GM13977 (cell line): Measurements from ENCODE around the gene CFAP126.
"Not testable (repeated sequence)": the region's sequence is repeated elsewhere in the genome, so short reads cannot be mapped to it uniquely, and the experiment has no call there.

Experiments
- DNase-seq: peaks from one replicate; pipeline ENCODE4 v3.0.0; 2012; ENCODE audit warnings: low spot score
- CTCF ChIP-seq: IDR thresholded peaks from 2 replicates; pipeline ENCODE4 v1.5.1; 2012; ENCODE audit warnings: mild to moderate bottlenecking, control low read depth; ENCODE audit not compliant: insufficient read depth; ENCODE audit errors: extremely low read depth, missing control alignments
- in situ Hi-C: fragments of 300-500 bp; cut with MboI; formaldehyde crosslinking; loops from one replicate; pipeline ENCODE4 v1.12.0; 2022; ENCODE audit warnings: low sequenced_read_pairs, low pct_unique_long_range_greater_than_20kb, mixed read lengths, inconsistent platforms; ENCODE audit not compliant: unreplicated experiment

CFAP126 gene

DNA sequence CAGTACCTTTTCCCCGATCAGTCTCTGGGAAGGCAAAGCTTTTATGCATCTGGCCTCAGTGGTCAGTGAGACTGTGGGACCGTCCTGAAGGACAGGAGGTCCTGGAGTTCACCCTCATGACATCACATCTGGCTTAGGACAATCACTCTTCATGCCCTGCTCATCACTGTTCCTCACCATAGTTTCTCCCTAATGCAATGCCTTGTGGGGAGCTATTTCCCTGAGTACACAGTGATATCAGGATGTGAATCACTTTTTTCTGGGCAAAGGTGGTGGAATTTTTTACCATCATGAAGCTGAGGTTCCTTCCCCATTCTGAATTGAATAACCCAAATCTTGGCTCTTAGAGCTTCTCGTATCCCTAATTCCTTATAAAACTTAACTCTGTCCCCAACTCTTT lies 34.8 kb upstream of the CFAP126 start:
- in situ Hi-C loops: no loop called here
- DNase-seq: no peak
- TF ChIP-seq CTCF: no peak

- DNase-seq: peak; percentile 86
- in situ Hi-C loops: no loop called here
- TF ChIP-seq CTCF: peak; percentile 42
These were observed 31.8 kb upstream of the CFAP126 start for GRCh38 chr1:161399257-161399998.

DNA sequence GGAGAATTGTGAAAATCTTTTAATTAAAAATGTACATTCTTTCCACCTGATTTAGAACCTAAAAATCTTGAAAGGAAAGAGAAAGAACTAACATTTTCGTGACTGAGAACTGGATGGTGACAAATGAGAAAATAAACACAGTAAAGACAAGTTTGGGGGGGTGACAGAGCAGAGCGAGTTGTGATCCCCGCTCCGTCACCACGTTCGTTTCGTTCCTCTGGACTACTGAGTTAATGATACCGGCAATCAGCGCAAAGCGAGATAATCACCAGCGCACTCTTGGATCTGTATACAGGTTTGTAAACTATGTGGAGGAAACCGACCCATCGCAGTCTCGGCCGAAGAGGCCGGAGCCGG lies 31.2 kb upstream of the CFAP126 start:
- DNase-seq: no peak
- in situ Hi-C loops: no loop called here
- TF ChIP-seq CTCF: no peak

DNA sequence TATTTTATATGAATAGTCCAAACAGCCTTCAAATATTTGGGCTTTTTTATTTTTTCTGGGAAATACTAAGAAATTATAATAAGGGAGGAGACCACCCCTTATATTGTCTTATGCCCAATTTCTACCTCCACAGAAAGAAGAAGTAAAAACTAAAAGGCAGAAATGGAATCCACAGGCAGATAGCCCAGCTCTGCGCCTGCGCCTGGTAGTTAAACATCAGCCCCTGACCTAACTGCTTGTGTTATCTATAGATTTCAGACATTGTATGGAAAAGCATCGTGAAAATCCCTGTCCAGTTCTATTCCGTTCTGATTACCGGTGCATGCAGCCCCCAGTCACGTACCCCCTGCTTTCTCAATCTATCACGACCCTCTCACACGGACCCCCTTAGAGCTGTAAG lies 29.4 kb upstream of the CFAP126 start:
- DNase-seq, in situ Hi-C loops: not testable (repeated sequence)

DNA sequence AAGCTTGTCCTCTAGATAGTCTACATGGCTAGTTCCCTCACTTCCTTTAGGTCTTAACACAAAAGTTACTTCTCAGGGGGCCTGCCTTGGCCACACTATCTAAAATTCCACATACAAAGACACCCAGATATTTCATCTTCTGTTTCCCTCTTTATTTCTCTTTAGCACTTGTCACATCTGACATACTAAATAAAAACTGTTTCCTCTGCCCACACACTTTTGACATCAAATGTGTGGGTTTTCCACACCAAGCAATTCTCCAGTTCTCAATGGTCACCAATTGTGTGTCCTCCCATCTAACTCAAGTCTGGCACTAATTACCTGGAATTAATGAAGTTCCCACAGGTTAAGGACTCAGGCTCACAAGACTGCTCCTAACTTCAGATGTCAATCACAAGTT lies 25.5 kb upstream of the CFAP126 start:
- no peak for TF ChIP-seq CTCF
- in situ Hi-C loops: no loop called here
- no peak for DNase-seq

- TF ChIP-seq CTCF: no peak
- in situ Hi-C loops: no loop called here
- DNase-seq: no peak
These were observed 23.9 kb upstream of the CFAP126 start for GRCh38 chr1:161391611-161392010.

- in situ Hi-C loops, DNase-seq: not testable (repeated sequence)
These were observed 23.5 kb upstream of the CFAP126 start for GRCh38 chr1:161391136-161391535.

- DNase-seq: no peak
- no peak for TF ChIP-seq CTCF
- in situ Hi-C loops: no loop called here
These were observed 22.8 kb upstream of the CFAP126 start for GRCh38 chr1:161390559-161390858.
